NCI-H146 treated with DMSO at 0.1 percent for 48 hours (cell line): ENCODE results near the gene PAGE5.

Experiments used
- DNase-seq: peaks from one replicate; lab custom pipeline; 2025; ENCODE audit not compliant: unreplicated experiment; lab: John Stamatoyannopoulos, UW

PAGE5 gene

DNA sequence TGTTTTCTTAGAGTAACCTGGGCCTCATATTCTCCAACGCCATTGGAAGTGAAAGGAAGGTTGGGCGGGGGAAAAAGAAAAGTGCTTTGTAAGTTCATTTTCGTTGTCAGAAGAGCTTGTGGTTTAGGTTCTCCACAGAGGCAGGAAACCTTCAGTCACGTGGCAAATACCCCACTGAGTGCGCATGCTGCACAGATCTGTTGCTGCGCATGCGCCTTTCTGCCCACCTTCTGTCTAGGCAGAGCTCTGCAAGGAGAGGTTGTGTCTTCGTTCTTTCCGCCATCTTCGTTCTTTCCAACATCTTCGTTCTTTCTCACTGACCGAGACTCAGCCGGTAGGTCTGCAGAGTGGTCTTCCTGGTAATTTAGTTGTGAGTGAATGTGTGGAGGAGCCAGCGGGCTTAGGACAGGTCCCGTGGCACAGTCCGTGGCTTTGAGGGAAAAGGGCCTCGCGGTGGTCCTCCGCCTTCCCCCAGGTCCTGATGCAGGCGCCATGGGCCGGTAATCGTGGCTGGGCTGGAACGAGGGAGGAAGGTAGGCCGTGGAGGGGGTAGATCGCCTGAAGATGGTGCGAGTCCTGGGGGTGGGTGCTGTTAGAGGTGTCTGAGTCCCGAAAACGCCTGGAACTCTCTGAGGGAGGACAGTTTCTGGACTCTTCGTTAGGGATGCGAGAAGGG is at the start of gene PAGE5:
TSS of gene PAGE5 (plus strand) at position 228 of the 676 bp plus-strand sequence. CDS start 1,037 bp downstream, outside the sequence.
- no peak for DNase-seq

GRCh38 chrX:55187281-55187680 is 32.9 kb upstream of the PAGE5 start:
- DNase-seq: no peak

- DNase-seq: no peak
Measured at GRCh38 chrX:55196688-55197087, 23.5 kb upstream of the PAGE5 start.

GRCh38 chrX:55201930-55202579 is 18.1 kb upstream of the PAGE5 start:
- DNase-seq: no peak

DNA sequence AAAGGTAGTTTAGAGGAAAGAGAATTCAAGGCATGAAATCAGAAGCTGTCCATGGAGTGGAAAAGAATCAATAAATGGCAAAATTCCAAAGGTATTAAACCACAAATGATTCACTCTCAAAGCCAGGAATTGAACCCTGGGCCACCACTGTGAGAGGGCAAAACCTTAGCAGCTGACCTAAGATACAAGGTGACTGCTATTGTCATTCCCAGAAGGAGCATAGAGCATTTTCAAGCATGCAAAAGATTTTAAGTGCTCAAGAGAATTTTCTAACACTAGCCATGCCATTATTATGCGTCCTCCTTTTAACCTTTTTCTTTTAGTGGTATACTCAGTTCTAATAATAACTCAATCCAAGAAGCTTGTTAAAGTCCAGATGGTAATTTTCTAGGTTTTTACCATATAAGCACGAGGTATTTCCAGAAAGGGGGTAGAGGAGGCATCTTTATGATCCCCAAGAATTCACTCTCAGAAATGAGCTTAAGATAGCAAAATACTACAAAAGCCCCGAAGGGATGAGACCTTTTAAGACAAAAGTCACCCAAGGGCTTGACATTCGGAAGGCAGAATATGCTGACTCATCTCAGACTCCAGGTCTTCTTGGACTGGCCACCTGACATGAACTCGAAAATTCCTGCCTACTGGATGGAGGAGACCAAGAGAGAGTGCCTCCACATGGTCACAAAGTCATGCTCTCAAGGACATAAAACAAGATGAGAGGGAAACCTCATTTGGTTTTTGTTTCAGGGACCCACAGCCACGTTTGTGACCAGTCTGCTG is 13.8 kb upstream of the PAGE5 start:
- no peak for DNase-seq

- no peak for DNase-seq
Measured at GRCh38 chrX:55210931-55211677, 9.0 kb upstream of the PAGE5 start.

- DNase-seq: no peak
Measured at GRCh38 chrX:55213381-55213780, 6.8 kb upstream of the PAGE5 start.

DNA sequence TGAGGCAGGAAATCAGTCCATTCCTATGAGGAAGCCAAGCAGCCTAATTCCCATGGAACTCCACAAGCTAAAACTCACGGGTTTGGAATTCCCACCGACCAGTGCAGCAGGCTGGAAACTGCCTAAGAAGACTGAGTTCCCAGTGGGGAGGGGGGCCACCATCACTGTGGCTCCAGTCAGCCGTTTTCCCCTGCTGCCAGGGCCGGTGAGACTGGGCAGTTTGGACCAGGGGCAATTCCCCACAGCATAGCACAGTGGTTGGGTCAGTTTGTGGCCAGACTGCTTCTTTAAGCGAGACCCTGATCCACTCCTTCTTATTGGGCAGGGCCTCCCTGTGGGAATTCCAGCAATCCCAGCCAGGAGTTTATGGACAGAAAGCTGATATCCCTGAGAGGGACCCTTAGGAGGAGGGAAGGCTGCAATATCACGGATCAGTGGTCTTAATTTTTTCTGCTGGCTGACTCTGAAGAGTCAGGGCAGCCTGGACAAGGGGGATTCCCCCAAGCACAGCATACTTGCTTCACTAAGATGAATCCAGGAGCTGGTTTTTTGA is 20.7 kb downstream of the PAGE5 start:
- no peak for DNase-seq

DNA sequence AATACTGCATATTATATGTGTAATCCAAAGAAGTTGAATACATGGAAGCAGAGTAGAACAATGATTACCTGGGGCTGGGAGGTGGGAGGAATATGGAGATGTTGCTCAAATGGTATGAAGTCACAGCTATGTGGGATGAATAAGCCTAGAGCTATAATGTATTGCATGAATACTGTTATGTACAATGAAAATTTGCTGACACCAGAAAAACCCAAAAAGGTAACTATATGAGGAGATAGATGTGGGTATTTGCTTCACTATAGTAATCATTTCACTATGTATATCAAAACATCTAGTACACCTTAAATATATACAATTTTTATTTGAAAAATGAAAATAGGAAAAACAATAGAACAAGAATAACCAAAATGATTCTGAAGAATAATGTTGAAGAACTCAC is 33.4 kb downstream of the PAGE5 start:
- DNase-seq: no peak

DNA sequence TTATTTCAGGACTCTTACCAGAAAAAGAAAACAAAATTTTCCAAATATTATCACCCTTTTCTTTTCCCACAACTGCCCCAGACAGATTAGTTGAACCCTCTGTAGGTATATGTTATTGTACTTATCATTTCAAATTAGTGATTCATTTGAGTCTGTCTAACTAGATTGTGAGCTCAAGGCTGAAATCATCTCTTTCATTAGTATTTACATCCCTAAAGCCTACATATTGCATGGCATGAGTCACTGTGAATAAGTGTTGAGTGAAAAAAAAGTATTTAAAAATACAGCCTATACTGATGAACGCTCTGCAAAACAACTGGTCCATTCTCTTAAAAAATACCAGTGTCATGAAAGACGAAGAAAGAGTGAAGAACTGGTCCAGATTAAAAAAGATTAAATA is 40.7 kb downstream of the PAGE5 start:
- no peak for DNase-seq

- no peak for DNase-seq
Measured at GRCh38 chrX:55264816-55265215, 44.7 kb downstream of the PAGE5 start, which contains the start of gene PAGE3. TSS of gene PAGE3 (minus strand) at chrX:55264916. CDS start at chrX:55263903, 1,013 bp downstream.
